Spleen (tissue), 11 donors: Measurements from ENCODE around the gene TTLL1. TPM values are rescaled to one million over a fixed set of nuclear protein-coding genes. Genes with fewer than 3 reads are reported as not detected.
"Not testable (repeated sequence)": the region's sequence is repeated elsewhere in the genome, so short reads cannot be mapped to it uniquely, and the experiment has no call there.

Source experiments
- DNase-seq: peaks from one replicate; pipeline ENCODE4 v3.0.0-alpha.2; 2020
- H3K27ac ChIP-seq, 8 donors: fragments of 200-600 bp; sonication (generic) in 7 of 8; 1 replicate in 4 of 8; 2 replicates in 4 of 8; pipeline versions ENCODE4 v1.5.0 to v1.8.0; 2016 to 2021; ENCODE audit warnings: inconsistent platforms in 4 of 8, mild to moderate bottlenecking in 4 of 8, moderate library complexity in 1 of 8
- H3K27me3 ChIP-seq, 7 donors: fragments of 200-600 bp; sonication (generic) in 6 of 7; replicated peaks in 1 of 7; 1 replicate in 4 of 7; 2 replicates in 3 of 7; pipeline versions ENCODE4 v1.5.0 to v1.8.0; 2016 to 2021; ENCODE audit warnings: inconsistent platforms in 3 of 7, mild to moderate bottlenecking in 1 of 7
- H3K36me3 ChIP-seq, 6 donors: fragments of 200-600 bp; sonication (generic) in 5 of 6; 1 replicate in 4 of 6; 2 replicates in 2 of 6; pipeline versions ENCODE4 v1.5.0 to v1.8.0; 2016 to 2021; ENCODE audit warnings: inconsistent platforms in 2 of 6
- H3K4me1 ChIP-seq, 6 donors: fragments of 200-600 bp; sonication (generic) in 5 of 6; 1 replicate in 3 of 6; 2 replicates in 3 of 6; pipeline versions ENCODE4 v1.5.0 to v1.8.0; 2016 to 2021; ENCODE audit warnings: inconsistent platforms in 3 of 6
- H3K4me3 ChIP-seq, 8 donors: fragments of 200-600 bp; sonication (generic) in 7 of 8; 1 replicate in 4 of 8; 2 replicates in 4 of 8; pipeline versions ENCODE4 v1.5.0 to v1.8.0; 2016 to 2021; ENCODE audit warnings: inconsistent platforms in 4 of 8, mild to moderate bottlenecking in 4 of 8, moderate library complexity in 2 of 8
- H3K9me3 ChIP-seq, 8 donors: fragments of 200-600 bp; sonication (generic) in 7 of 8; 1 replicate in 4 of 8; 2 replicates in 4 of 8; pipeline versions ENCODE4 v1.5.0 to v1.8.0; 2016 to 2021; ENCODE audit warnings: inconsistent platforms in 4 of 8
- POLR2A ChIP-seq, 3 donors: fragments of 450-650 bp; IDR thresholded peaks; one replicate each; pipeline ENCODE4 v1.5.1; 2017; ENCODE audit warnings: antibody characterized with exemption in 3 of 3, mild to moderate bottlenecking in 1 of 3
- POLR2AphosphoS5 ChIP-seq, 3 donors: sonication (generic); formaldehyde crosslinking; IDR thresholded peaks; one replicate each; pipeline ENCODE4 v1.5.1; 2017; ENCODE audit warnings: antibody characterized with exemption in 3 of 3
- WGBS, 5 donors: extraction: QIAGEN DNeasy Blood & Tissue Kit in 3 of 5; methylation state at CpG; one replicate each; pipeline versions ENCODE4 v1.1.5 to v1.1.7; 2013 to 2018; 5-methylcytosine and 5-hydroxymethylcytosine counted together
- intact Hi-C: fragments of 100-400 bp; cut with DNase I; formaldehyde crosslinking; loops from one replicate; pipeline ENCODE4 v1.15.0; 2023; ENCODE audit warnings: low total_unique reads
- polyA plus RNA-seq, 3 donors: library from polyadenylated mRNA; stranded (reverse); fragments of 200-250 nt; gene quantifications; one replicate each; pipeline ENCODE4 v1.2.1, GENCODE V29; 2013
- total RNA-seq, 7 donors: library from RNA; depleted of rRNA in 3 of 7; stranded (reverse); fragments of >200 nt in 3 of 7; fragmentation: NEBNext Ultra II Directional in 4 of 7; extraction: Animal tissue kit (Norgen Biotek cat#: 25700) in 4 of 7; gene quantifications; one replicate each; pipeline versions ENCODE4 v1.1.0 to v1.2.1, GENCODE V29; 2016 to 2021
- TF ChIP-seq, protein P1 (sequence below), 11 experiments: fragments of 200-600 bp in 7 of 11; fragments of 450-650 bp in 4 of 11; sonication (generic) in 4 of 11; IDR thresholded peaks in 8 of 11; conservative IDR thresholded peaks in 3 of 11; 1 replicate in 7 of 11; 2 replicates in 4 of 11; pipeline versions ENCODE4 v1.4.0 to v1.8.0; 2016 to 2021; ENCODE audit warnings: antibody characterized with exemption in 11 of 11, inconsistent platforms in 4 of 11, mild to moderate bottlenecking in 1 of 11
- donor health status: healthy with polysubstance abuse.
- donor health status: DM: no; HTN: no; CAD: no; lungs with moderate emphysema.
- donor health status: DM: no; HTN: no; CAD: no.
- donor health status: Bipolar disorder and iron deficiency.
- donor health status: healthy.
- donor health status: DM: no; HTN: no; CAD: no.
- donor health status: DM: yes; HTN: yes; CAD: no.

TTLL1 gene
- total and polyA plus RNA-seq, 10 donors, result 2.8 to 5.6 (median 3.6) TPM

- H3K27ac ChIP-seq, result peak overlapping the region in 2 of 8 donors; percentile 10 to 93
- intact Hi-C loops, result no loop called here
- no peak for DNase-seq
- H3K9me3 ChIP-seq, result peaks cover 0 to 6% (median 0%) of the 10 kb centered on the region in 8 donors
- peaks cover 0 to 4% (median 0%) of the 10 kb centered on the region in 6 donors for H3K36me3 ChIP-seq
- no peak overlapping the region for H3K4me3 ChIP-seq
- TF ChIP-seq POLR2A (IDR thresholded peaks at IDR 0.05) (no peak), POLR2AphosphoS5 (IDR thresholded peaks at IDR 0.05) (no peak)
- TF ChIP-seq, protein P1, sequence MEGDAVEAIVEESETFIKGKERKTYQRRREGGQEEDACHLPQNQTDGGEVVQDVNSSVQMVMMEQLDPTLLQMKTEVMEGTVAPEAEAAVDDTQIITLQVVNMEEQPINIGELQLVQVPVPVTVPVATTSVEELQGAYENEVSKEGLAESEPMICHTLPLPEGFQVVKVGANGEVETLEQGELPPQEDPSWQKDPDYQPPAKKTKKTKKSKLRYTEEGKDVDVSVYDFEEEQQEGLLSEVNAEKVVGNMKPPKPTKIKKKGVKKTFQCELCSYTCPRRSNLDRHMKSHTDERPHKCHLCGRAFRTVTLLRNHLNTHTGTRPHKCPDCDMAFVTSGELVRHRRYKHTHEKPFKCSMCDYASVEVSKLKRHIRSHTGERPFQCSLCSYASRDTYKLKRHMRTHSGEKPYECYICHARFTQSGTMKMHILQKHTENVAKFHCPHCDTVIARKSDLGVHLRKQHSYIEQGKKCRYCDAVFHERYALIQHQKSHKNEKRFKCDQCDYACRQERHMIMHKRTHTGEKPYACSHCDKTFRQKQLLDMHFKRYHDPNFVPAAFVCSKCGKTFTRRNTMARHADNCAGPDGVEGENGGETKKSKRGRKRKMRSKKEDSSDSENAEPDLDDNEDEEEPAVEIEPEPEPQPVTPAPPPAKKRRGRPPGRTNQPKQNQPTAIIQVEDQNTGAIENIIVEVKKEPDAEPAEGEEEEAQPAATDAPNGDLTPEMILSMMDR (IDR thresholded peaks at IDR 0.05 in 8 of 11, conservative IDR thresholded peaks at IDR 0.05 in 3 of 11), result no peak
- peaks cover 34 to 100% (median 81%) of the 10 kb centered on the region in 6 donors for H3K4me1 ChIP-seq
- WGBS, 5 donors, result 60 to 75% (median 63%) methylated on average over 6 of the region's 6 CpGs
- no peaks in the 10 kb centered on the region for H3K27me3 ChIP-seq
These were observed 91.6 kb downstream of the TTLL1 start for GRCh38 chr22:42997582-42998090.

DNA sequence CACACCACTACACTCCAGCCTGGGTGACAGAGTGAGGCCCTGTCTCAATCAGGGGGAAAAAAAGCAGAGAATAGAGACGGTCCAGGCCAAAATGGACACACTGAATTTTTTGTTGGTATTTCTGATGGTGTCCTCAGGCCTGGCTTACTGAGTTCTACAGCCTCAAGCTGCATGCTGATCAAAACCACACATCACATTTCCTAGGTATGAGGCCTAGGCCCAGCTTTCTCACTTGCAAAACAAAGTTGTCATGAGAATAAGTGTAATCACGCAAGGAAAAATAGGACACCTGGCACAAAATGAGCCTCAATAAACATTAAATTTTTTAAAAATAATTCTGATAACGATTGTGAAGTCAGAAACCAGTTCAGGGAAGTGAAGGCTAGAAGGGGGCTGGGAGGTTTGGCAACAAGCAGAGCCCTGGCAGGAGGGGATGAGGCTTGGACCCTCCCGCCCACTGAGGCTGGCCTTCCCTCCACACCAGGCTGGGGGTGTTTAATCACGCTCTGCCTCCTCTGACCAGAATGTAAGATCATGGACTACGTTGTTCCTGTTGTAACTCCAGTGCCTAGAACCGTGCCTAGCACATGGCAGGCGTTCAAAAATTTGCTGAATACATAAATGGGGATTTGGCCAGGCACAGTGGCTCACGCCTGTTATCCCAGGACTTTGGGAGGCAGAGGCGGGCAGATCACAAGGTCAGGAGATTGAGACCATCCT is 92.4 kb downstream of the TTLL1 start:
- H3K4me3 ChIP-seq, result no peak overlapping the region
- H3K36me3 ChIP-seq, result peaks cover 0 to 4% (median 0%) of the 10 kb centered on the region in 6 donors
- H3K27ac ChIP-seq, result peak overlapping the region in 5 of 8 donors; percentile 84 to 93 (median 91)
- H3K27me3 ChIP-seq, result no peaks in the 10 kb centered on the region
- intact Hi-C loops, result no loop called here
- DNase-seq, result no peak
- TF ChIP-seq POLR2AphosphoS5 (IDR thresholded peaks at IDR 0.05), result no peak
- H3K4me1 ChIP-seq, result peaks cover 26 to 100% (median 77%) of the 10 kb centered on the region in 6 donors
- 68 to 86% (median 73%) methylated on average over 10 of the region's 10 CpGs for WGBS, 5 donors
- peaks cover 0 to 6% (median 0%) of the 10 kb centered on the region in 8 donors for H3K9me3 ChIP-seq

DNA sequence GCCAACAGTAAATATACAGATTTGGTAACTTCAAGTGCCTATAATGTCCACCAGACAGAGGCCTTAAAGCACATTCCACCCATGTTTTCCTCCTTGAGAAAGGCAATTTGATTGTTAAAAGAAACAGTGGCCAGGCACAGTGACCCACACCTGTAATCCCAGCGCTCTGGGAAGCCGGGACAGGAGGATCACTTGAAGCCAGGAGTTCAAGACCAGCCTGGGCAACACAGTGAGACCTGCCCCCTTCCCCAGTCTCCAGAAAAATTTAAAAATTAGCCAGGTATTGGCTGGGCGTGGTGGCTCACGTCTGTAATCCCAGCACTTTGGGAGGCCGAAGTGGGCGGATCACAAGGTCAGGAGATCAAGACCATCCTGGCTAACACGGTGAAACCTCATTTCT is 93.5 kb downstream of the TTLL1 start:
- intact Hi-C loops, result not testable (repeated sequence)
- WGBS, 5 donors, result 74 to 95% (median 80%) methylated on average over 7 of the region's 7 CpGs

DNA sequence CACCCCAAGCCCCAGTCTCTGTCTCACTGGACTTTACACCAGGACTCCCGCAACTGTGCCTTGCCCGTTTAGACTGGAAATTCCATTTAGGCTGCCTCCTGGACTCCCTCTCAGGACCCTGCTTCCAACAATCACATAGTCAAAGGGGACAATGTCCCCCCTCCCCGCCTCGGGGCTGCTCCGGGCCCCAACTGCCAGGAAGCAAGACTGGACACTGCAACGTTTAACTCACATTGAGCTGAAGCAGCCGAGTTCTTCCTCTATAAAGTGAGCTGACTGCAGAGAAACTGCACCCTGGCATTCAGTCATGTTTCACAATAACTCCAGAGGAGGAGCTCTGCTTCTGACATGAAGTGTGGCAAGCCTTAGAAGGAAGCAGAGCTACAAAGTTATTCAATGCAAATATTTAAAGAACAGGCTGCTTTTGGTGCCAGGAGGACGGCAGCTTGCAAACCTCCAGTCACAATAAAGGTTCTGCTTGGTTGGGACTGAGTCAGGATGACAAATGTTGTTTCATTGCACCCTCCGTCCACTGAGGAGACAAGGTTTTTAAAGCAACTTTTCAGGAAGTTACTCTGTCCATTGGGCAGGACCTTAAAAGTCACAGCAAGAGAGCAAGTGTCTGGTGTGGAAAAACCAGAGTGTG is 94.2 kb downstream of the TTLL1 start:
- 35 to 45% (median 38%) methylated on average over 9 of the region's 9 CpGs for WGBS, 5 donors
- peaks cover 0 to 6% (median 0%) of the 10 kb centered on the region in 8 donors for H3K9me3 ChIP-seq
- no peaks in the 10 kb centered on the region for H3K27me3 ChIP-seq
- no peak for DNase-seq
- peaks cover 0 to 4% (median 0%) of the 10 kb centered on the region in 6 donors for H3K36me3 ChIP-seq
- intact Hi-C loops, result no loop called here
- peak overlapping the region; percentile 13 to 93 (median 88) for H3K27ac ChIP-seq
- peaks cover 21 to 100% (median 70%) of the 10 kb centered on the region in 6 donors for H3K4me1 ChIP-seq
- peak overlapping the region in 2 of 8 donors; percentile 5 to 54 for H3K4me3 ChIP-seq
- TF ChIP-seq POLR2A (IDR thresholded peaks at IDR 0.05) (no peak), POLR2AphosphoS5 (IDR thresholded peaks at IDR 0.05) (peak in 2 of 3 donors; percentile 65 to 77)
- TF ChIP-seq, protein P1 (IDR thresholded peaks at IDR 0.05 in 8 of 11, conservative IDR thresholded peaks at IDR 0.05 in 3 of 11), result no peak

More for the DNA sequence above, 93.5 kb downstream of the TTLL1 start:
- not testable (repeated sequence) for H3K36me3 ChIP-seq, H3K27me3 ChIP-seq, H3K9me3 ChIP-seq, DNase-seq
- Histone ChIP-seq H3K27ac (peak overlapping the region in 7 of 8 donors; percentile 78 to 93 (median 91)), H3K4me1 (peaks cover 19 to 100% (median 73%) of the 10 kb centered on the region in 6 donors), H3K4me3 (peak overlapping the region in 1 of 8 donors; percentile 54)
